ENCODE data around the gene TUT7. TPM values are rescaled to one million over a fixed set of nuclear protein-coding genes. Genes with fewer than 3 reads are reported as not detected.

TUT7 gene
- total and polyA plus RNA-seq, 8 donors, result 11.9 to 143 (median 46.2) TPM

DNA sequence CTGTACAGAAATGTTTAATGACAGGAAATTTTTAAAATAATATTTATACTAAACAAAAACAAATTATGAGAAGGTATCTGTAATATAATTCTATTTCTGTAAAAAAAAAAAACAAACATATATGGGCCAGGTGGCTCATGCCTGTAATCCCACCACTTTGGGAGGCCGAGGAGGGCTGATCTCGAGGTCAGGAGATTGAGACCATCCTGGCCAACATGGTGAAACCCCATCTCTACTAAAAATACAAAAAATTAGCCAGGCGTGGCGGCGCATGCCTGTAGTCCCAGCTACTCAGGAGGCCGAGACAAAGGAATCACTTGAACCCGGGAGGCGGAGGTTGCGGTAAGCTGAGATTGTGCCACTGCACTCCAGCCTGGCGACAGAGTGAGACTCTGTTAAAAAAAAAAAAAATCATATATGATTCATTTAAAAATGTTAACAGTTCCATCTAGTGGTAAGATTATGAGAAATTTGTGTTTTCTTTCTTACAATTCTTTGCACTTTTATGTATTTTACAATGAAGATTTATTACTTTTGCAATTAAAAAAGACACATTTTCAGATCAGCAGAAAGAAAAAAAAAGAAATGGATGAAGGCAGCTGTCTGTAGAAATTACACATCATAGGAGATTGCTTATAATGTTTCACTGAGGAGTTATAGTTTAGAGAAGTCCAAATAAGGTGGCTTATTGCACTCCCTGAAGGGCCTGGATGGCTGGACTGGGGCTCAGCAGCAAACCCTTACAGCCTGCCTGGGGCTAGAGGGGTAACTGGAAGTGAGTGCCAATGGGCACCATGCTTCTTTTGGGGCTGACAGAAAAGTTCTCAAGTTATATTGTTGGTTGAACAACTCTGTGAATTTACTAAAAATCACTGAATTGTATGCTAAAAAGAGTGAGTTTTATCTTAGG is 115.1 kb downstream of the TUT7 start:
- no peak overlapping the region for H3K4me3 ChIP-seq
- H3K9me3 ChIP-seq, result no peaks in the 10 kb centered on the region
- no peak overlapping the region for H3K27ac ChIP-seq
- no peaks in the 10 kb centered on the region for H3K4me1 ChIP-seq
- WGBS, 5 donors, result 42 to 60% (median 50%) methylated on average over 10 of the region's 10 CpGs
- no peak for DNase-seq
- no peaks in the 10 kb centered on the region for H3K27me3 ChIP-seq
- intact Hi-C loops (cut with DNase I; ENCODE audit: low total_unique reads), result no loop called here
- no peaks in the 10 kb centered on the region for H3K36me3 ChIP-seq
- TF ChIP-seq POLR2A (IDR thresholded peaks at IDR 0.05) (no peak), POLR2AphosphoS5 (IDR thresholded peaks at IDR 0.05) (no peak), EP300 (IDR thresholded peaks at IDR 0.05) (no peak)
- TF ChIP-seq, protein P1, sequence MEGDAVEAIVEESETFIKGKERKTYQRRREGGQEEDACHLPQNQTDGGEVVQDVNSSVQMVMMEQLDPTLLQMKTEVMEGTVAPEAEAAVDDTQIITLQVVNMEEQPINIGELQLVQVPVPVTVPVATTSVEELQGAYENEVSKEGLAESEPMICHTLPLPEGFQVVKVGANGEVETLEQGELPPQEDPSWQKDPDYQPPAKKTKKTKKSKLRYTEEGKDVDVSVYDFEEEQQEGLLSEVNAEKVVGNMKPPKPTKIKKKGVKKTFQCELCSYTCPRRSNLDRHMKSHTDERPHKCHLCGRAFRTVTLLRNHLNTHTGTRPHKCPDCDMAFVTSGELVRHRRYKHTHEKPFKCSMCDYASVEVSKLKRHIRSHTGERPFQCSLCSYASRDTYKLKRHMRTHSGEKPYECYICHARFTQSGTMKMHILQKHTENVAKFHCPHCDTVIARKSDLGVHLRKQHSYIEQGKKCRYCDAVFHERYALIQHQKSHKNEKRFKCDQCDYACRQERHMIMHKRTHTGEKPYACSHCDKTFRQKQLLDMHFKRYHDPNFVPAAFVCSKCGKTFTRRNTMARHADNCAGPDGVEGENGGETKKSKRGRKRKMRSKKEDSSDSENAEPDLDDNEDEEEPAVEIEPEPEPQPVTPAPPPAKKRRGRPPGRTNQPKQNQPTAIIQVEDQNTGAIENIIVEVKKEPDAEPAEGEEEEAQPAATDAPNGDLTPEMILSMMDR (IDR thresholded peaks at IDR 0.05), result no peak

Small RNA genes lying within 50 kb of the gene (small RNA-seq; reads per million reads assigned to genes)
- gene RN7SKP264, result 0 reads per million in 4 donors

Other genes starting within 250 kb of the TUT7 start
- gene C9orf153, start 94.8 kb downstream of the TUT7 start, total RNA-seq, result under 1 TPM in 1 of 5 donors, not detected in 4; 0.92 TPM
- not detected for gene C9orf153, start 94.8 kb downstream of the TUT7 start, polyA plus RNA-seq
- 10 to 100 TPM in 4 of 5 donors, 1 to 10 TPM in 1; 5.8 to 80.4 (median 28.0) TPM for gene ISCA1, start 71.9 kb downstream of the TUT7 start, total RNA-seq
- 10 to 100 TPM; 19.0 to 45.2 (median 36.4) TPM for gene ISCA1, start 71.9 kb downstream of the TUT7 start, polyA plus RNA-seq